GM12891 (cell line): Measurements from ENCODE around the gene GNG3.

Experiments
- POLR2A ChIP-seq: IDR thresholded peaks from 2 replicates; pipeline ENCODE4 v1.6.1; 2011; ENCODE audit warnings: low read depth, low read length, control low read depth
- POLR2AphosphoS5 ChIP-seq: IDR thresholded peaks from 2 replicates; pipeline ENCODE4 v1.6.1; 2011; ENCODE audit warnings: low read depth, low read length, control low read depth
- POU2F2 ChIP-seq: IDR thresholded peaks from 2 replicates; pipeline ENCODE4 v1.6.1; 2011; ENCODE audit warnings: low read depth, mild to moderate bottlenecking, control low read depth, low read length, moderate library complexity
- SPI1 ChIP-seq: IDR thresholded peaks from 2 replicates; pipeline ENCODE4 v1.6.1; 2011; ENCODE audit warnings: low read depth, low read length, control low read depth
- TAF1 ChIP-seq: IDR thresholded peaks from 2 replicates; pipeline ENCODE4 v1.6.1; 2011; ENCODE audit warnings: low read depth, low read length, control low read depth

- no peak for TF ChIP-seq POLR2AphosphoS5
- TF ChIP-seq TAF1 = no peak
- no peak for TF ChIP-seq SPI1
- TF ChIP-seq POLR2A = no peak
- TF ChIP-seq POU2F2 = no peak
Observed at GRCh38 chr11:62721994-62722393, 14.5 kb downstream of the GNG3 start.
